OCI-LY3 (cell line): Measurements from ENCODE around the gene L3MBTL3.

Experiments
- H2AFZ ChIP-seq: fragments of 200-600, 300-600 bp; shearing (Covaris generic); 2 replicates; pipeline ENCODE4 v1.6.0; 2014; ENCODE audit warnings: antibody characterized with exemption, low read depth, low read length
- H3K27ac ChIP-seq: fragments of 200-600, 300-600 bp; sonication (generic); 2 replicates; pipeline ENCODE4 v1.5.1; 2014; ENCODE audit warnings: mild to moderate bottlenecking, low read length, moderate library complexity, mixed read lengths
- H3K27me3 ChIP-seq: fragments of 200-600, 300-600 bp; sonication (generic); 2 replicates; pipeline ENCODE4 v1.6.1; 2014; ENCODE audit warnings: low read depth, low read length, mixed read lengths
- H3K36me3 ChIP-seq: fragments of 200-600, 300-600 bp; sonication (generic); replicated peaks from 2 replicates; pipeline ENCODE3; 2014; ENCODE audit warnings: low read depth, low read length, mixed read lengths
- H3K4me1 ChIP-seq: fragments of 300-600, 200-600 bp; sonication (generic); 2 replicates; pipeline ENCODE4 v1.6.1; 2014; ENCODE audit warnings: low read length, mixed read lengths
- H3K4me2 ChIP-seq: fragments of 200-600, 300-600 bp; sonication (generic); 2 replicates; pipeline ENCODE4 v1.6.1; 2014; ENCODE audit warnings: low read length, mixed read lengths
- H3K4me3 ChIP-seq: fragments of 300-600, 200-600 bp; sonication (generic); 2 replicates; pipeline ENCODE4 v1.5.1; 2014; ENCODE audit warnings: antibody characterized with exemption, mild to moderate bottlenecking, low read length, moderate library complexity
- H3K79me2 ChIP-seq: fragments of 300-600, 200-600 bp; shearing (Covaris generic); 2 replicates; pipeline ENCODE4 v1.6.1; 2014; ENCODE audit warnings: mild to moderate bottlenecking, low read length, mixed read lengths
- H3K9ac ChIP-seq: fragments of 300-600, 200-600 bp; shearing (Covaris generic); 2 replicates; pipeline ENCODE4 v1.6.0; 2014; ENCODE audit warnings: mild to moderate bottlenecking, low read length, moderate library complexity
- H3K9me3 ChIP-seq: fragments of 200-600, 300-600 bp; shearing (Covaris generic); 2 replicates; pipeline ENCODE4 v1.6.1; 2014; ENCODE audit warnings: low read length, mixed read lengths; ENCODE audit not compliant: insufficient read depth
- H4K20me1 ChIP-seq: fragments of 200-600, 300-600 bp; sonication (generic); 2 replicates; pipeline ENCODE4 v1.6.1; 2016; ENCODE audit warnings: low read length, mixed read lengths; ENCODE audit not compliant: insufficient read depth
- EZH2phosphoT487 ChIP-seq: fragments of 200-600 bp; shearing (Covaris generic); IDR thresholded peaks from 2 replicates; pipeline ENCODE4 v1.6.1; 2018; ENCODE audit warnings: antibody characterized with exemption, mixed run types, low read depth
- TF ChIP-seq, protein P1 (sequence below): fragments of 200-600, 300-600 bp; sonication (generic); IDR thresholded peaks from 2 replicates; pipeline ENCODE4 v1.5.1; 2014; ENCODE audit warnings: antibody characterized with exemption, low read length, low read depth

The L3MBTL3 gene

DNA sequence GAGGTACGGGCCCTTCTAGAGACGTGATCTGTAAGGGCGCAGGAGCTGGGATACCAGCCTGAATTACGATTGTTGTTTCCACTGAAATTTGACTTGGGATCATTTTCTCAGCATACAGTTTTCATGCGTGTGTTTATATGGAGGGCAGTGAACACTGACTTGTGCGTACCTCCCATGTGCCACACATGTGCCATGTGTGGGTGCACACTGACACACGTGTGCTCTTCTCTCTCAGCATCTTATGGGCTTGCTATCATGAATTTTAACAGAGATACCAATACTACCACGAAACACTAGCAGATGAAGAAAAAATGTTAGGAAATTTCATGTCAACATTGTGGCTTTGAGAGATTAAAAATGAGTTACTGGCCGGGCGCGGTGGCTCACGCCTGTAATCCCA is 39.1 kb downstream of the L3MBTL3 start:
- no peaks in the 10 kb centered on the region for H4K20me1 ChIP-seq
- no peak overlapping the region for H3K4me2 ChIP-seq

DNA sequence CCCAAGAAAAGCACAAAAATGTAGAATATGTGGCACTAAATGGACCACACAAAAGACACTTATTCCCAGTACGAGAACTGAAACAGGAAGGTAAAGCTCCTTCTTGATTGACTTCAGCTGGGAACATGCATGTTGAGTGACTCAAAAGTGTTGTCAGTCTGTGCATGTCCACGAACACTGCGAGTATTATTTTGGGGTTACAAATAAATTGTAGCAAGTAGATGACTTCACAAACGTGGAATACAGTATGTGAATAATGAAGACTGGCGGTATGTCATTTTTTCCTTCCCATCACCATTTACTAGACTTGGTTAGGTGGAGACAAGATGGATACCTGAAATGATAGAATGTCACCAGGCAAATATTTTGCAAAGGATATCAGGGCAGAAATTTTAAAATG is 45.4 kb downstream of the L3MBTL3 start:
- Histone ChIP-seq H3K9ac (no peak overlapping the region), H4K20me1 (no peaks in the 10 kb centered on the region), H3K79me2 (no peaks in the 10 kb centered on the region), H3K27ac (no peak overlapping the region), H3K4me1 (no peaks in the 10 kb centered on the region), H3K36me3 (no peaks in the 10 kb centered on the region), H3K27me3 (no peaks in the 10 kb centered on the region), H2AFZ (no peak overlapping the region), H3K4me3 (no peak overlapping the region), H3K4me2 (no peak overlapping the region), H3K9me3 (no peaks in the 10 kb centered on the region)
- no peak for TF ChIP-seq EZH2phosphoT487
- TF ChIP-seq, protein P1, sequence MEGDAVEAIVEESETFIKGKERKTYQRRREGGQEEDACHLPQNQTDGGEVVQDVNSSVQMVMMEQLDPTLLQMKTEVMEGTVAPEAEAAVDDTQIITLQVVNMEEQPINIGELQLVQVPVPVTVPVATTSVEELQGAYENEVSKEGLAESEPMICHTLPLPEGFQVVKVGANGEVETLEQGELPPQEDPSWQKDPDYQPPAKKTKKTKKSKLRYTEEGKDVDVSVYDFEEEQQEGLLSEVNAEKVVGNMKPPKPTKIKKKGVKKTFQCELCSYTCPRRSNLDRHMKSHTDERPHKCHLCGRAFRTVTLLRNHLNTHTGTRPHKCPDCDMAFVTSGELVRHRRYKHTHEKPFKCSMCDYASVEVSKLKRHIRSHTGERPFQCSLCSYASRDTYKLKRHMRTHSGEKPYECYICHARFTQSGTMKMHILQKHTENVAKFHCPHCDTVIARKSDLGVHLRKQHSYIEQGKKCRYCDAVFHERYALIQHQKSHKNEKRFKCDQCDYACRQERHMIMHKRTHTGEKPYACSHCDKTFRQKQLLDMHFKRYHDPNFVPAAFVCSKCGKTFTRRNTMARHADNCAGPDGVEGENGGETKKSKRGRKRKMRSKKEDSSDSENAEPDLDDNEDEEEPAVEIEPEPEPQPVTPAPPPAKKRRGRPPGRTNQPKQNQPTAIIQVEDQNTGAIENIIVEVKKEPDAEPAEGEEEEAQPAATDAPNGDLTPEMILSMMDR: no peak

More for the DNA sequence above, 39.1 kb downstream of the L3MBTL3 start:
- Histone ChIP-seq H3K9ac (no peak overlapping the region), H3K79me2 (no peaks in the 10 kb centered on the region), H3K9me3 (no peaks in the 10 kb centered on the region), H3K36me3 (no peaks in the 10 kb centered on the region), H3K27ac (no peak overlapping the region), H3K27me3 (no peaks in the 10 kb centered on the region), H3K4me3 (no peak overlapping the region), H2AFZ (no peak overlapping the region), H3K4me1 (no peaks in the 10 kb centered on the region)
- TF ChIP-seq, protein P1: no peak
- no peak for TF ChIP-seq EZH2phosphoT487

DNA sequence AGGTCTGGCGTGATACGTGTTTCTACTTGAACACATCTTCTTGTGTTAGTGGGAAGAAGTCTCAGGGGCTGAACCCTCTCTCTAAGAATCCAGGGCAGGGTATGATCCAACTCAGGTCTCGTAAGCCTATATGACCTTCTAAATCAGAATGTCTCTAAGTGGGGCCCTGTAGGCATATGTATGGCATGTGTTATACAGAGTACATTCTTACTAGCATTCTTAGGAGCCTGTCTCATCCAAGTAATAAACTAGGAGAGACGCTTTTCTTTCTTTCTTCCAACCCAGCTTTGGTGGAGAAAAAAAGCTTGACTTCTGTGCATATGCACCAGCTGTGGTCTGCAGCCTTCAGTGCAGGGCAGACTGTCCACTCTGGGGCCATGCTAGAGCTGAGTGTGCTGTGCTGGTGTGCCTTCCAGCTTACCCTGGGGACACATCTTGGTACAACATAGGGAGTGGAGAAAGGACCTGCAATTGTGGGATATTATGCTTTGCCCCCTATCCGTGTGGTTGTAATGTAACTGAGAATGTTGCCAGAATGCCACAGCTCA is 47.3 kb downstream of the L3MBTL3 start:
- no peak overlapping the region for H3K9ac ChIP-seq
- no peak overlapping the region for H2AFZ ChIP-seq
- no peak for TF ChIP-seq EZH2phosphoT487
- TF ChIP-seq, protein P1: no peak
- no peaks in the 10 kb centered on the region for H3K79me2 ChIP-seq
- no peaks in the 10 kb centered on the region for H3K9me3 ChIP-seq
- no peak overlapping the region for H3K27ac ChIP-seq
- H3K4me3 ChIP-seq: no peak overlapping the region
- H3K27me3 ChIP-seq: no peaks in the 10 kb centered on the region
- H3K4me1 ChIP-seq: no peaks in the 10 kb centered on the region
- H4K20me1 ChIP-seq: no peaks in the 10 kb centered on the region
- no peaks in the 10 kb centered on the region for H3K36me3 ChIP-seq
- H3K4me2 ChIP-seq: no peak overlapping the region

DNA sequence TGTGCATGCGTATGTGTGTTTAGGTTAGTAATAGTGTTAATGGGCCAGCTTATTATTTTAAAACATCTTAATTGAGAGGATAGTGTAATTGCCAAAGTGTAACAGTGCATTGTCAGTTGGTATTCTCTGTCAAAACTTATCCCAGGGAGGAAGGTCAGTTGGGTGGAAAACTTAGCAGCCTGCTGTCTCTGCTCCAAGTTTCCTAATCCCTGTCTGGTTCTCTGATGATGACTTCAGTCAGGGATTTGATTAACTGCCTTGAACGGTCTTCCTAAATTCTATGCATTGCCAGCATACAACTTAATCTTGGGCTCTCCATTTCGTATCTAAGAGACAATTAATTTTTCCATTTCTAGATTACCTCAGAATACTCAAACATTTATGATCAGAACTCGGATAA is 51.1 kb downstream of the L3MBTL3 start:
- Histone ChIP-seq H3K4me3 (no peak overlapping the region), H2AFZ (no peak overlapping the region), H3K36me3 (no peaks in the 10 kb centered on the region), H3K27me3 (no peaks in the 10 kb centered on the region), H3K4me2 (no peak overlapping the region), H3K4me1 (no peaks in the 10 kb centered on the region), H4K20me1 (no peaks in the 10 kb centered on the region), H3K27ac (no peak overlapping the region), H3K9me3 (no peaks in the 10 kb centered on the region), H3K9ac (no peak overlapping the region), H3K79me2 (no peaks in the 10 kb centered on the region)
- TF ChIP-seq, protein P1: no peak
- no peak for TF ChIP-seq EZH2phosphoT487
